AG09319 (cell line): ENCODE measurements around the gene CNTD1.

Experiments
- DNase-seq: peaks from one replicate; pipeline ENCODE4 v3.0.0-alpha.2; 2010; ENCODE audit warnings: low read depth; ENCODE audit errors: extremely low read depth
- CTCF ChIP-seq: IDR thresholded peaks from 2 replicates; pipeline ENCODE4 v1.5.1; 2011; ENCODE audit warnings: low read depth, mild to moderate bottlenecking, inconsistent platforms, low read length, moderate library complexity

The CNTD1 gene

GRCh38 chr17:42818379-42818778 is 19.7 kb downstream of the CNTD1 start:
- no peak for TF ChIP-seq CTCF
- DNase-seq = no peak

GRCh38 chr17:42819939-42820535 is 21.4 kb downstream of the CNTD1 start:
- no peak for DNase-seq
- peak; percentile 78 for TF ChIP-seq CTCF

GRCh38 chr17:42821176-42821575 is 22.5 kb downstream of the CNTD1 start:
- DNase-seq = no peak
- no peak for TF ChIP-seq CTCF

GRCh38 chr17:42827472-42827871 is 28.8 kb downstream of the CNTD1 start:
- DNase-seq = no peak
- no peak for TF ChIP-seq CTCF

GRCh38 chr17:42830971-42831370 is 32.3 kb downstream of the CNTD1 start:
- DNase-seq = no peak

GRCh38 chr17:42832213-42832933 is 33.7 kb downstream of the CNTD1 start:
- no peak for TF ChIP-seq CTCF
- DNase-seq = no peak

More at GRCh38 chr17:42830971-42831370, 32.3 kb downstream of the CNTD1 start:
- TF ChIP-seq CTCF = no peak

- DNase-seq = no peak
- no peak; the same call in 1 of the 2 replicates for TF ChIP-seq CTCF
Observed at GRCh38 chr17:42832934-42833766, 34.5 kb downstream of the CNTD1 start, which contains the start of gene PSME3. Gene PSME3, plus strand, starts transcription at chr17:42833397. Its CDS starts 235 bp downstream, at chr17:42833632.
